Body of pancreas (tissue), 4 donors: ENCODE results near the gene HRH3.

Experiments
- CTCF ChIP-seq, 7 experiments: fragments of 450-650 bp in 4 of 7; fragments of 200-600 bp in 3 of 7; sonication (generic) in 3 of 7; IDR thresholded peaks; one replicate each; pipeline ENCODE4 v1.5.1; 2016 to 2019; ENCODE audit warnings: antibody characterized with exemption in 7 of 7
- POLR2A ChIP-seq, 3 donors: fragments of 450-650 bp; IDR thresholded peaks; one replicate each; pipeline ENCODE4 v1.6.1; 2016; ENCODE audit warnings: antibody characterized with exemption in 3 of 3, mild to moderate bottlenecking in 2 of 3

GRCh38 chr20:62197311-62197710 is 22.8 kb downstream of the HRH3 start:
- no peak for TF ChIP-seq CTCF (IDR thresholded peaks at IDR 0.05)
- no peak for TF ChIP-seq POLR2A (IDR thresholded peaks at IDR 0.05)
